Neural crest cell (in vitro differentiated cells): Measurements from ENCODE around the gene KIF5A. TPM values are rescaled to one million over a fixed set of nuclear protein-coding genes. Genes with fewer than 3 reads are reported as not detected.

ENCODE experiments used
- DNase-seq: peaks from one replicate; pipeline ENCODE4 v3.0.0; 2021; ENCODE audit warnings: low read depth, mixed read lengths, low spot score
- H3K27ac Mint-ChIP-seq: one replicate; pipeline ENCODE4 v1.8.0; 2021; ENCODE audit warnings: mild to moderate bottlenecking, mixed read lengths; ENCODE audit not compliant: unreplicated experiment
- H3K27me3 Mint-ChIP-seq: 2 replicates; pipeline ENCODE4 v1.8.0; 2021; ENCODE audit warnings: low read depth, mild to moderate bottlenecking, mixed read lengths
- H3K36me3 Mint-ChIP-seq: 2 replicates; pipeline ENCODE4 v1.8.0; 2021; ENCODE audit warnings: low read depth, mild to moderate bottlenecking, mixed read lengths
- H3K4me1 Mint-ChIP-seq: 2 replicates; pipeline ENCODE4 v1.8.0; 2021; ENCODE audit warnings: mixed read lengths
- H3K4me3 Mint-ChIP-seq: one replicate; pipeline ENCODE4 v1.8.0; 2021; ENCODE audit warnings: mild to moderate bottlenecking, mixed read lengths
- H3K9me3 Mint-ChIP-seq: 2 replicates; pipeline ENCODE4 v1.8.0; 2021; ENCODE audit warnings: mixed read lengths
- CTCF ChIP-seq: fragments of 200-600 bp; sonication (generic); conservative IDR thresholded peaks from 2 replicates; pipeline ENCODE4 v1.5.0; 2021; ENCODE audit warnings: antibody characterized with exemption, mild to moderate bottlenecking
- total RNA-seq: library from RNA; stranded (reverse); gene quantifications from 2 replicates; pipeline ENCODE4 v1.2.1, GENCODE V29; 2021

The KIF5A gene
- total RNA-seq, 1 donor from 2014 or later: 20.8 TPM

DNA sequence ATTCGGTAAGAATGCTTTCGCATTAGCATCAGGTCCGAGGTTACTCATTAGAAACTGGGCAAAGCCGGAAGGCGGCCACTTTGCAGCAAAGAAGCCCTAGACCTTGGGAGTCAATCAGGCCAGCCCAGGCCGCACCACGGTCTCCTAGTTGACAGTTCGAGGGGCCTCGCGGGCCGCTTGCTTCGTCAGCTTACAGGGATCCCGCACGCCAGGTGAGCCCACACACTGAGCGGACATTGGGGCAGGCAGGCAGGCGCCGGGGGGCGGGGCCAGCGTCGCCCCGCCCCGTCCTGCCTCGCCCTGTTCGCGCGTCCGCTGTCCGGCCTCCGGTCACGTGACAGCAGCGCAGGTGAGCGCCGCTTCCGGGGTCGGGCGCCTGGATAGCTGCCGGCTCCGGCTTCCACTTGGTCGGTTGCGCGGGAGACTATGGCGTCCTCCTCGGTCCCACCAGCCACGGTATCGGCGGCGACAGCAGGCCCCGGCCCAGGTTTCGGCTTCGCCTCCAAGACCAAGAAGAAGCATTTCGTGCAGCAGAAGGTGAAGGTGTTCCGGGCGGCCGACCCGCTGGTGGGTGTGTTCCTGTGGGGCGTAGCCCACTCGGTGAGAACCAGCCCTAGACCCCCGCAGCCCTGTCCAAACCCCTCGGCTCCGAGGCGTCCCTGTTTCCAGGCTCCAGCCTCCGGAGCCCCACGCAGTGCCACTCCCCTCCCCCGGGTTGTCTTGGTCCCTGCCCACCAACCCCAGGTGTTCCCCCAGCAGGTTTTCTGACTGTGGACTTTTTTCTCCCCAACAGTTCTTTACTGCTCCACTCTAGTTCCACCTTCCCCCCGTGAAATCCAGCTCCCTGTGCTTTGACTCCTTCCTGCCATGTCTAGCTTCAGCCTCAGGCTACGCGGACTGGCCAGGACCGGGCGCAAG is 41.3 kb downstream of the KIF5A start, which contains the start of gene PIP4K2C:
Gene PIP4K2C, plus strand, starts transcription at position 329 of the 918 bp plus-strand sequence. Its CDS starts 98 bp downstream, at position 427.
- Mint-ChIP-seq H3K4me1 (peaks cover 18% of the 10 kb centered on the region), H3K27ac (no peak within 1 kb of the TSS), H3K36me3 (peaks cover 2% of the 10 kb centered on the region), H3K27me3 (peaks cover 16% of the 10 kb centered on the region), H3K9me3 (no peaks in the 10 kb centered on the region), H3K4me3 (peak within 1 kb of the TSS; percentile 93)
- DNase-seq: no peak
- no peak for TF ChIP-seq CTCF

- Mint-ChIP-seq H3K36me3 (peaks cover 2% of the 10 kb centered on the region), H3K9me3 (no peaks in the 10 kb centered on the region), H3K27me3 (peaks cover 16% of the 10 kb centered on the region), H3K4me1 (peaks cover 18% of the 10 kb centered on the region), H3K4me3 (peak overlapping the region; percentile 93), H3K27ac (no peak overlapping the region)
- DNase-seq: no peak
- TF ChIP-seq CTCF: no peak
These were observed 42.0 kb downstream of the KIF5A start for GRCh38 chr12:57591782-57592325.

DNA sequence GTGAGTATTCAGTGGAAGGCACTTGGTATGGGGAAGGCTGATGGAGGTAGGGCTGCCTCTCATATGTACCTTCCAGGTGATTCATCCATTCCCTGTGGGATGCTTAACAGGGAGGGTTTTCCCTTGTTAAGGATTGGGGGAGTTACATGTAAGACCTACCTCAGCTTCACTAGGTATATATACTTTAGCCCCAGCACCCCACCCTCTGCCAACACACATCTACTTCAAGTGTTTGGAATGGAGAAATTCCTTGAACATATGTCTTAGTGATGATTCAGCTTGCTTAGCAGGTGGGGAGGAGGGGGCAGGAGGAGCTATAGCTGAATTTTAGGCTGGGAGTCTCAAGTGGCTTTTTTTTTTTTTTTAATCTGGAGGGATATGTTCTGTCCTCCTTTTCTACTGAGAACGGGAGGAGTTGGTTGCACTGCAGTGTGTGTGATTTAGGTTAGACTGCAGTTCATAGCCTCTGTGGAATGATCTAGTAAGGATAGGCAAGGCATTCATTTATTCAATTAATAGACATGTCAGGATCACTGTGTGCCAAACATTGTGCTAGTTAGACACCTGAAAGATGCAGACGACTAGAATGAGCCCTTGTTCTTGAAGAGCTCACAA is 42.8 kb downstream of the KIF5A start:
- Mint-ChIP-seq H3K27ac (no peak overlapping the region), H3K27me3 (peaks cover 16% of the 10 kb centered on the region), H3K4me3 (peak overlapping the region; percentile 93)

GRCh38 chr12:57593187-57593586 is 43.3 kb downstream of the KIF5A start:
- Mint-ChIP-seq H3K9me3 (no peaks in the 10 kb centered on the region), H3K4me3 (no peak overlapping the region), H3K27me3 (peaks cover 16% of the 10 kb centered on the region), H3K27ac (no peak overlapping the region), H3K36me3 (peaks cover 2% of the 10 kb centered on the region), H3K4me1 (peaks cover 18% of the 10 kb centered on the region)
- DNase-seq: no peak
- no peak for TF ChIP-seq CTCF

More for the DNA sequence above, 42.8 kb downstream of the KIF5A start:
- H3K4me1 Mint-ChIP-seq: peaks cover 18% of the 10 kb centered on the region
- H3K9me3 Mint-ChIP-seq: no peaks in the 10 kb centered on the region
- DNase-seq: no peak
- TF ChIP-seq CTCF: no peak
- H3K36me3 Mint-ChIP-seq: peaks cover 2% of the 10 kb centered on the region

DNA sequence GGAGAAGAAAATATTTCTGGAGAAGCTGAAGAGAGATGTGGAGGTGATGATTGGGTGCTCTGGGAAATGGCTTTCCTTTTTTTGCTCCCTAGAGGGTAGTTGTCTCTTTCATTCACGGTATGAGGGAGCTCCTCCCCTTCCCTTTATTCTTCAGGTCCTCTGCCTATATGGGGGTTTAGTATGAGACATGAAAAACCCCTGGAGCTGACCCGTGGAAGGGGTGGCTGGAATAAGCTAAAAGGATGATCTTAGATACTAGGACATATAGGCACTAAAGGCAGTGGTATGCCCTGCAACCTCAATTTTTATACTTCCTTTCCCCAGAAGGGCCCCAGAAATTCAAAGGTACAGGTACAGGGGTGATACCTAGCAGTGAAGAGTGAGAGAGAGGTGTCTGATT is 50.6 kb downstream of the KIF5A start:
- H3K4me1 Mint-ChIP-seq: peaks cover 15% of the 10 kb centered on the region
- DNase-seq: no peak
- no peak for TF ChIP-seq CTCF
- H3K27me3 Mint-ChIP-seq: no peaks in the 10 kb centered on the region
- no peak overlapping the region for H3K27ac Mint-ChIP-seq
- H3K4me3 Mint-ChIP-seq: no peak overlapping the region
- peaks cover 14% of the 10 kb centered on the region for H3K36me3 Mint-ChIP-seq
- no peaks in the 10 kb centered on the region for H3K9me3 Mint-ChIP-seq
